Loucy (cell line): Measurements from ENCODE around the gene CD300C.

Experiments used
- CTCF ChIP-seq: fragments of 200-600 bp; sonication (generic); conservative IDR thresholded peaks from 2 replicates; pipeline ENCODE4 v1.5.1; 2014; ENCODE audit warnings: mild to moderate bottlenecking, antibody characterized with exemption, low read length
- EZH2phosphoT487 ChIP-seq: fragments of 200-600 bp; IDR thresholded peaks from 2 replicates; pipeline ENCODE4 v1.6.1; 2018; ENCODE audit warnings: antibody characterized with exemption, mild to moderate bottlenecking, moderate library complexity, borderline replicate concordance

GRCh38 chr17:74524653-74525464 lies 21.1 kb downstream of the CD300C start:
- TF ChIP-seq CTCF = no peak
- TF ChIP-seq EZH2phosphoT487 = no peak
